Keratinocyte (primary cell): Measurements from ENCODE around the gene TUBA4B. TPM values are rescaled to one million over a fixed set of nuclear protein-coding genes. Genes with fewer than 3 reads are reported as not detected.
A peak's percentile ranks its signal among the peaks of the same experiment; 100 is the strongest.

Source experiments
- DNase-seq: peaks from one replicate; pipeline ENCODE4 v3.0.0-alpha.2; 2011; ENCODE audit warnings: low read depth, missing footprints, low spot score
- FAIRE-seq: peaks from 2 replicates; lab custom pipeline; 2011; peaks lifted over from hg19 to GRCh38; lab: Jason Lieb, UNC
- H2AFZ ChIP-seq: 2 replicates; pipeline ENCODE4 v1.6.0; 2012; ENCODE audit warnings: low read length, control low read depth, inconsistent platforms; ENCODE audit not compliant: control insufficient read depth
- H3K27ac ChIP-seq: 2 replicates; pipeline ENCODE4 v1.5.1; 2011; ENCODE audit warnings: low read length; ENCODE audit not compliant: control insufficient read depth, insufficient read depth
- H3K27me3 ChIP-seq: 3 replicates; pipeline ENCODE4 v1.6.0; 2011; ENCODE audit warnings: low read length; ENCODE audit not compliant: control insufficient read depth, insufficient read depth; ENCODE audit errors: extremely low read depth
- H3K36me3 ChIP-seq, 2 experiments: 2 replicates in 1 of 2; 3 replicates in 1 of 2; pipeline ENCODE4 v1.5.1; 2011; ENCODE audit warnings: low read length in 2 of 2, mild to moderate bottlenecking in 1 of 2; ENCODE audit not compliant: control insufficient read depth in 2 of 2, insufficient read depth in 2 of 2; ENCODE audit errors: extremely low read depth in 1 of 2
- H3K4me1 ChIP-seq: 3 replicates; pipeline ENCODE4 v1.5.1; 2011; ENCODE audit warnings: low read length; ENCODE audit not compliant: control insufficient read depth, insufficient read depth; ENCODE audit errors: extremely low read depth
- H3K4me2 ChIP-seq: 3 replicates; pipeline ENCODE4 v1.6.0; 2011; ENCODE audit warnings: low read depth, low read length; ENCODE audit not compliant: control insufficient read depth, insufficient read depth; ENCODE audit errors: extremely low read depth
- H3K4me3 ChIP-seq, 3 experiments: fragments of 200-600 bp in 1 of 3; sonication (generic) in 1 of 3; 2 replicates in 2 of 3; 3 replicates in 1 of 3; pipeline ENCODE4 v1.5.1; 2011 to 2016; ENCODE audit warnings: low read length in 3 of 3, mild to moderate bottlenecking in 3 of 3, control low read depth in 2 of 3, inconsistent platforms in 1 of 3, low read depth in 1 of 3, mixed read lengths in 1 of 3, mixed run types in 1 of 3, moderate library complexity in 1 of 3; ENCODE audit not compliant: control insufficient read depth in 2 of 3, insufficient read depth in 2 of 3; ENCODE audit errors: extremely low read depth in 1 of 3
- H3K79me2 ChIP-seq: 2 replicates; pipeline ENCODE4 v1.6.0; 2012; ENCODE audit warnings: low read length; ENCODE audit not compliant: control insufficient read depth, insufficient read depth
- H3K9ac ChIP-seq: 3 replicates; pipeline ENCODE4 v1.6.0; 2011; ENCODE audit warnings: low read length; ENCODE audit not compliant: control insufficient read depth, insufficient read depth; ENCODE audit errors: extremely low read depth
- H3K9me1 ChIP-seq: 3 replicates; pipeline ENCODE4 v1.6.0; 2011; ENCODE audit warnings: low read length; ENCODE audit not compliant: control insufficient read depth, insufficient read depth; ENCODE audit errors: extremely low read depth
- H3K9me3 ChIP-seq: 2 replicates; pipeline ENCODE4 v1.5.1; 2012; ENCODE audit warnings: low read depth, low read length; ENCODE audit not compliant: control insufficient read depth
- H4K20me1 ChIP-seq: 3 replicates; pipeline ENCODE4 v1.6.0; 2011; ENCODE audit warnings: low read length; ENCODE audit not compliant: control insufficient read depth, insufficient read depth; ENCODE audit errors: extremely low read depth
- CTCF ChIP-seq, 3 experiments: IDR thresholded peaks in 1 of 3; conservative IDR thresholded peaks in 1 of 3; optimal IDR thresholded peaks in 1 of 3; 2 replicates in 2 of 3; 3 replicates in 1 of 3; pipeline versions ENCODE3 to v1.5.1; 2011; ENCODE audit warnings: low read length in 3 of 3, mild to moderate bottlenecking in 3 of 3, moderate library complexity in 2 of 3, control low read depth in 1 of 3, inconsistent platforms in 1 of 3; ENCODE audit not compliant: insufficient read depth in 2 of 3; ENCODE audit errors: extremely low read depth in 1 of 3
- EZH2 ChIP-seq: IDR thresholded peaks from one replicate; pipeline ENCODE4 v1.6.1; 2012; ENCODE audit warnings: inconsistent platforms, mild to moderate bottlenecking, low read length, moderate library complexity
- dilution Hi-C: fragments of 300-500 bp; cut with MboI; formaldehyde crosslinking; loops from one replicate; pipeline ENCODE4 v1.7.0; 2020; ENCODE audit warnings: low sequenced_read_pairs; ENCODE audit not compliant: extremely low pct_ligation_motif_present
- polyA plus RNA-seq, 5 experiments: library from polyadenylated mRNA; depleted of rRNA in 3 of 5; stranded (reverse) in 3 of 5; stranded (forward) in 1 of 5; unstranded in 1 of 5; fragments of >200 nt; gene quantifications; 1 replicate in 1 of 5; 2 replicates in 3 of 5; 3 replicates in 1 of 5; pipeline versions ENCODE4 v1.2.1 to v1.2.3, GENCODE V29; 2011 to 2012; ENCODE audit warnings: missing spikeins in 2 of 5, low read depth in 1 of 5, low replicate concordance in 1 of 5

Gene TUBA4B
- polyA plus RNA-seq, 1 donor (not counting 4 experiments of a cell fraction or from before 2014, with no cell fraction given), result not detected

- Histone ChIP-seq H3K4me2 (peak overlapping the region; percentile 84), H3K9me3 (no peaks in the 10 kb centered on the region), H3K9me1 (no peaks in the 10 kb centered on the region), H3K27me3 (no peaks in the 10 kb centered on the region), H2AFZ (no peak overlapping the region), H3K36me3 (peaks cover 16 to 21% of the 10 kb centered on the region in 2 experiments), H3K9ac (no peak overlapping the region), H3K27ac (no peak overlapping the region), H3K4me1 (peaks cover 16% of the 10 kb centered on the region), H3K79me2 (no peaks in the 10 kb centered on the region), H3K4me3 (no peak overlapping the region), H4K20me1 (no peaks in the 10 kb centered on the region)
- DNase-seq, result no peak
- TF ChIP-seq EZH2 (no peak), CTCF (optimal IDR thresholded peaks at IDR 0.05 in 1 of 3, IDR thresholded peaks at IDR 0.05 in 1 of 3, conservative IDR thresholded peaks at IDR 0.05 in 1 of 3; ENCODE audit: extremely low read depth in 1 of 3, insufficient read depth in 2 of 3, low read length in 3 of 3) (no peak)
- no peak for FAIRE-seq
- dilution Hi-C loops, result no loop called here
Measured at GRCh38 chr2:219207884-219208740, 44.9 kb upstream of the TUBA4B start.

GRCh38 chr2:219209236-219210195 is 43.5 kb upstream of the TUBA4B start:
- H3K9ac ChIP-seq, result no peak overlapping the region
- peaks cover 16% of the 10 kb centered on the region for H3K4me1 ChIP-seq
- no peaks in the 10 kb centered on the region for H3K9me3 ChIP-seq
- H3K9me1 ChIP-seq, result no peaks in the 10 kb centered on the region
- no peaks in the 10 kb centered on the region for H4K20me1 ChIP-seq
- no peaks in the 10 kb centered on the region for H3K79me2 ChIP-seq
- TF ChIP-seq CTCF (optimal IDR thresholded peaks at IDR 0.05 in 1 of 3, IDR thresholded peaks at IDR 0.05 in 1 of 3, conservative IDR thresholded peaks at IDR 0.05 in 1 of 3; ENCODE audit: extremely low read depth in 1 of 3, insufficient read depth in 2 of 3, low read length in 3 of 3) (no peak), EZH2 (no peak)
- no peaks in the 10 kb centered on the region for H3K27me3 ChIP-seq
- no peak overlapping the region for H3K4me3 ChIP-seq
- DNase-seq (no peak), FAIRE-seq (no peak)
- dilution Hi-C loops, result no loop called here
- peaks cover 23 to 25% of the 10 kb centered on the region in 2 experiments for H3K36me3 ChIP-seq
- no peak overlapping the region for H2AFZ ChIP-seq
- H3K4me2 ChIP-seq, result no peak overlapping the region
- H3K27ac ChIP-seq, result no peak overlapping the region
